Endothelial cell of umbilical vein (primary cell): Measurements from ENCODE around the gene EPN3. TPM values are rescaled to one million over a fixed set of nuclear protein-coding genes. Genes with fewer than 3 reads are reported as not detected.

Source experiments
- BruUV-seq: library from RNA; stranded (reverse); fragments of 400-500 nt; replicated peaks from 2 replicates; lab custom pipeline; 2021; lab: Mats Ljungman, UMichigan
- CTCF ChIA-PET: fragments of 300-600, 350-600 bp; sonication (Branson Sonifier 250); formaldehyde crosslinking; loops from one replicate; lab custom pipeline; 2021; ENCODE audit warnings: antibody characterized with exemption, inconsistent platforms; lab: Charles Lee
- POLR2A ChIA-PET: fragments of 300-600, 350-600 bp; sonication (Branson Sonifier 250); formaldehyde crosslinking; loops from one replicate; lab custom pipeline; 2021; ENCODE audit warnings: antibody characterized with exemption, inconsistent platforms; lab: Charles Lee
- DNase-seq: peaks from one replicate; pipeline ENCODE4 v3.0.0-alpha.2; 2011; ENCODE audit warnings: low read depth, low spot score
- FAIRE-seq: peaks from 2 replicates; lab custom pipeline; 2011; peaks lifted over from hg19 to GRCh38; lab: Jason Lieb, UNC
- H2AFZ ChIP-seq: 2 replicates; pipeline ENCODE4 v1.6.0; 2012; ENCODE audit warnings: low read depth, low read length, control low read depth, inconsistent platforms
- H3K27ac ChIP-seq: 2 replicates; pipeline ENCODE4 v1.5.1; 2011; ENCODE audit warnings: low read depth, mild to moderate bottlenecking, control low read depth, low read length, moderate library complexity; ENCODE audit not compliant: insufficient read depth
- H3K27me3 ChIP-seq, 2 experiments: 2 replicates each; pipeline versions ENCODE4 v1.6.0 to v1.6.1; 2011; ENCODE audit warnings: low read length in 2 of 2, mixed read lengths in 1 of 2; ENCODE audit not compliant: control insufficient read depth in 2 of 2, insufficient read depth in 2 of 2
- H3K36me3 ChIP-seq, 2 experiments: 2 replicates in 1 of 2; 3 replicates in 1 of 2; pipeline ENCODE4 v1.5.1; 2011; ENCODE audit warnings: low read length in 2 of 2, mild to moderate bottlenecking in 1 of 2, moderate library complexity in 1 of 2; ENCODE audit not compliant: control insufficient read depth in 2 of 2, insufficient read depth in 2 of 2; ENCODE audit errors: extremely low read depth in 1 of 2
- H3K4me1 ChIP-seq: 3 replicates; pipeline ENCODE4 v1.5.1; 2011; ENCODE audit warnings: mild to moderate bottlenecking, low read length; ENCODE audit not compliant: control insufficient read depth, insufficient read depth; ENCODE audit errors: extremely low read depth
- H3K4me2 ChIP-seq: 2 replicates; pipeline ENCODE4 v1.6.1; 2011; ENCODE audit warnings: low read length, control low read depth, mixed read lengths; ENCODE audit not compliant: insufficient read depth
- H3K4me3 ChIP-seq, 3 experiments: fragments of 200-600 bp in 1 of 3; sonication (generic), shearing (Covaris generic) in 1 of 3; replicated peaks in 1 of 3; 2 replicates each; pipeline ENCODE4 v1.5.1; 2011 to 2016; ENCODE audit warnings: control low read depth in 3 of 3, low read length in 3 of 3, mild to moderate bottlenecking in 2 of 3, inconsistent platforms in 1 of 3, low read depth in 1 of 3, moderate library complexity in 1 of 3; ENCODE audit not compliant: insufficient read depth in 1 of 3
- H3K79me2 ChIP-seq: 2 replicates; pipeline ENCODE4 v1.6.0; 2012; ENCODE audit warnings: low read length, inconsistent platforms; ENCODE audit not compliant: control insufficient read depth, insufficient read depth
- H3K9ac ChIP-seq: replicated peaks from 2 replicates; pipeline ENCODE3; 2011; ENCODE audit warnings: low read length, control low read depth; ENCODE audit not compliant: insufficient read depth; ENCODE audit errors: extremely low read depth
- H3K9me1 ChIP-seq: replicated peaks from 3 replicates; pipeline ENCODE4 v1.6.0; 2011; ENCODE audit warnings: mild to moderate bottlenecking, low read length; ENCODE audit not compliant: control insufficient read depth, insufficient read depth; ENCODE audit errors: extremely low read depth
- H3K9me3 ChIP-seq: replicated peaks from 2 replicates; pipeline ENCODE4 v1.5.1; 2012; ENCODE audit warnings: low read length, inconsistent platforms; ENCODE audit not compliant: control insufficient read depth, insufficient read depth
- H4K20me1 ChIP-seq: replicated peaks from 2 replicates; pipeline ENCODE3; 2011; ENCODE audit warnings: mild to moderate bottlenecking, low read length; ENCODE audit not compliant: control insufficient read depth, insufficient read depth; ENCODE audit errors: extremely low read depth
- EZH2 ChIP-seq: IDR thresholded peaks from 2 replicates; pipeline ENCODE4 v1.6.1; 2012; ENCODE audit warnings: borderline replicate concordance, low read depth, mild to moderate bottlenecking, moderate library complexity, low read length, inconsistent platforms; ENCODE audit not compliant: severe bottlenecking
- FOS ChIP-seq: IDR thresholded peaks from 2 replicates; pipeline ENCODE4 v1.6.1; 2011; ENCODE audit warnings: mild to moderate bottlenecking, low read length, moderate library complexity, borderline replicate concordance; ENCODE audit not compliant: insufficient read depth
- GATA2 ChIP-seq: IDR thresholded peaks from 2 replicates; pipeline ENCODE4 v1.7.0; 2011; ENCODE audit warnings: low read depth, mild to moderate bottlenecking, moderate library complexity, mixed read lengths, low read length; ENCODE audit not compliant: insufficient read length, insufficient read depth
- MYC ChIP-seq: IDR thresholded peaks from one replicate; pipeline ENCODE4 v1.6.1; 2011; ENCODE audit warnings: mild to moderate bottlenecking, low read depth, low read length
- POLR2A ChIP-seq: IDR thresholded peaks from 2 replicates; pipeline ENCODE4 v1.6.1; 2012; ENCODE audit warnings: low read depth, mild to moderate bottlenecking, control low read depth, low read length
- POLR2AphosphoS5 ChIP-seq: IDR thresholded peaks from 2 replicates; pipeline ENCODE4 v1.6.1; 2012; ENCODE audit warnings: low read depth, mild to moderate bottlenecking, control low read depth, low read length, moderate library complexity; ENCODE audit not compliant: insufficient read depth
- dilution Hi-C: fragments of 300-500 bp; cut with MboI; formaldehyde crosslinking; loops from one replicate; pipeline ENCODE4 v1.15.0; 2019; ENCODE audit warnings: low sequenced_read_pairs; ENCODE audit not compliant: extremely low pct_ligation_motif_present
- intact Hi-C: fragments of 100-400 bp; cut with micrococcal nuclease; formaldehyde crosslinking; loops from one replicate; pipeline ENCODE4 v1.10.0; 2022
- polyA plus RNA-seq, 4 experiments: library from polyadenylated mRNA; depleted of rRNA in 3 of 4; stranded (reverse) in 3 of 4; unstranded in 1 of 4; fragments of >200 nt; gene quantifications; 2 replicates each; pipeline versions ENCODE4 v1.2.1 to v1.2.3, GENCODE V29; 2011 to 2012; ENCODE audit warnings: missing spikeins in 1 of 4
- total RNA-seq: library from RNA; stranded (reverse); gene quantifications from 2 replicates; pipeline ENCODE4 v1.2.3, GENCODE V29; 2021
- TF ChIP-seq, protein P1 (sequence below), 2 donors: IDR thresholded peaks; 1 replicate in 1 of 2; 2 replicates in 1 of 2; pipeline ENCODE4 v1.5.1; 2011; ENCODE audit warnings: low read length in 2 of 2, mild to moderate bottlenecking in 2 of 2, moderate library complexity in 2 of 2, control low read depth in 1 of 2, inconsistent platforms in 1 of 2, low read depth in 1 of 2; ENCODE audit not compliant: insufficient read depth in 1 of 2; ENCODE audit errors: extremely low read depth in 1 of 2
- TF ChIP-seq, protein P2 (sequence below): IDR thresholded peaks from 2 replicates; pipeline ENCODE4 v1.6.1; 2011; ENCODE audit not compliant: insufficient read depth, insufficient read length

EPN3 gene
- total and polyA plus RNA-seq, 2 donors (not counting 3 experiments of a cell fraction or from before 2014, with no cell fraction given): not detected

DNA sequence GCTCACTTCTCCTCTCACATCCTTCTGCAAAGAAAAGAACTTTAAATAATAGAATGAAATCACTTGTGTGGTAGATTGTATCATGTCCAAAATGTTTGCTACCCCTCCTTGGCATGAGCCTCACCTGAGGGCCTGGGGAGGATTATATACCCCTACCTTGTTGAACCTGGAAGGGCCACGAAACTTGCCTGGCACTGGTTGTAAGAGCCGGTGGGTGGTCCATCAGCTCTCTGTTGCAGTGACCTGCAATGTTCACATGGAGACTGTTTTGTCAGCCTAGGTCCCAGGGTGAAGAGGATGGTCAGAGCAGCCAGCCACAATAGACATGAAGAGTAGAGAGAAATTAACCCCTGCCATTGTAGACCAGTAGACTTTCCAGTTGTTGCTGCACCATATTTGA, 43.7 kb upstream of the EPN3 start:
- no peak for TF ChIP-seq FOS
- no peak for TF ChIP-seq MYC
- no peak for TF ChIP-seq GATA2
- TF ChIP-seq POLR2A: no peak
- TF ChIP-seq, protein P1, sequence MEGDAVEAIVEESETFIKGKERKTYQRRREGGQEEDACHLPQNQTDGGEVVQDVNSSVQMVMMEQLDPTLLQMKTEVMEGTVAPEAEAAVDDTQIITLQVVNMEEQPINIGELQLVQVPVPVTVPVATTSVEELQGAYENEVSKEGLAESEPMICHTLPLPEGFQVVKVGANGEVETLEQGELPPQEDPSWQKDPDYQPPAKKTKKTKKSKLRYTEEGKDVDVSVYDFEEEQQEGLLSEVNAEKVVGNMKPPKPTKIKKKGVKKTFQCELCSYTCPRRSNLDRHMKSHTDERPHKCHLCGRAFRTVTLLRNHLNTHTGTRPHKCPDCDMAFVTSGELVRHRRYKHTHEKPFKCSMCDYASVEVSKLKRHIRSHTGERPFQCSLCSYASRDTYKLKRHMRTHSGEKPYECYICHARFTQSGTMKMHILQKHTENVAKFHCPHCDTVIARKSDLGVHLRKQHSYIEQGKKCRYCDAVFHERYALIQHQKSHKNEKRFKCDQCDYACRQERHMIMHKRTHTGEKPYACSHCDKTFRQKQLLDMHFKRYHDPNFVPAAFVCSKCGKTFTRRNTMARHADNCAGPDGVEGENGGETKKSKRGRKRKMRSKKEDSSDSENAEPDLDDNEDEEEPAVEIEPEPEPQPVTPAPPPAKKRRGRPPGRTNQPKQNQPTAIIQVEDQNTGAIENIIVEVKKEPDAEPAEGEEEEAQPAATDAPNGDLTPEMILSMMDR (IDR thresholded peaks at IDR 0.05; ENCODE audit: extremely low read depth in 1 of 2, insufficient read depth in 1 of 2, low read depth in 1 of 2, low read length in 2 of 2): no peak
- FAIRE-seq: no peak
- CTCF ChIA-PET: interaction anchor here (1.2 to 1.4 kb wide), 2 partner anchors 13 to 53 kb away, joined by 3 to 6 read pairs; no protein-coding TSS in a partner anchor
- Histone ChIP-seq H3K36me3 (peaks cover 0 to 10% of the 10 kb centered on the region in 2 experiments), H3K4me1 (no peaks in the 10 kb centered on the region), H3K9ac (no peak overlapping the region), H4K20me1 (no peaks in the 10 kb centered on the region), H3K27me3 (no peaks in the 10 kb centered on the region), H3K9me1 (no peaks in the 10 kb centered on the region), H3K9me3 (no peaks in the 10 kb centered on the region), H2AFZ (no peak overlapping the region), H3K79me2 (no peaks in the 10 kb centered on the region), H3K4me2 (no peak overlapping the region), H3K4me3 (no peak overlapping the region), H3K27ac (no peak overlapping the region)
- intact Hi-C loops: no loop called here
- POLR2A ChIA-PET: no interaction called here
- DNase-seq: no peak
- dilution Hi-C loops: no loop called here
- no TSS peak for BruUV-seq

DNA sequence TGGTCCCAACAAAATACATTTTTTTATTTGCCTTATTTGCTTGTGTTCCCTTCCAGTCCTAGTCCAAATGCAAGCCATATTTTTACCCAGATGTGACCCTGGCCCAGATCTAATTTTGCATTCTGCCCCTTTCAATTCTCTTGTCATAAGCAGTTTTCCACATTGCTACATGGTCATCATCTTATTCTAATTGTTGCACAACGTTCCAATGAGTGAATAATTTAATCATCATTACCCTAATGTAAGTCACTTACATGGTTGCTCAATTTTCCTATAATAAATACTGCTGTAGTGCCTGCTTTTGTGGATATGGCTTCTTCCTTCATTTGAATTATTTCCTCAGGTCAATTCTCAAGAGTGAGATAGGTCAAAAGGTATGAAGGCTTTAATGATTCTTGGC, 41.0 kb upstream of the EPN3 start:
- Histone ChIP-seq H3K27ac (no peak overlapping the region), H3K4me3 (no peak overlapping the region), H3K9me1 (no peaks in the 10 kb centered on the region), H3K36me3 (no peaks in the 10 kb centered on the region), H3K4me2 (no peak overlapping the region), H4K20me1 (no peaks in the 10 kb centered on the region), H3K9ac (no peak overlapping the region), H3K79me2 (no peaks in the 10 kb centered on the region), H3K9me3 (no peaks in the 10 kb centered on the region), H3K4me1 (no peaks in the 10 kb centered on the region), H2AFZ (no peak overlapping the region), H3K27me3 (peaks cover 0 to 2% of the 10 kb centered on the region in 2 experiments)
- dilution Hi-C loops (no loop called here), intact Hi-C loops (no loop called here)
- TF ChIP-seq POLR2AphosphoS5 (no peak), GATA2 (no peak), EZH2 (no peak)
- TF ChIP-seq, protein P2, sequence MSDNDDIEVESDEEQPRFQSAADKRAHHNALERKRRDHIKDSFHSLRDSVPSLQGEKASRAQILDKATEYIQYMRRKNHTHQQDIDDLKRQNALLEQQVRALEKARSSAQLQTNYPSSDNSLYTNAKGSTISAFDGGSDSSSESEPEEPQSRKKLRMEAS: no peak
- FAIRE-seq (no peak), DNase-seq (peak; percentile 32)
- no TSS peak for BruUV-seq
- POLR2A ChIA-PET: no interaction called here
- CTCF ChIA-PET: interaction anchor here (0.5 to 0.7 kb wide), 2 partner anchors 12 to 54 kb away, joined by 3 read pairs; no protein-coding TSS in a partner anchor
